CD4-positive, alpha-beta T cell treated with Interleukin-15 for 4 hours (primary cell): Measurements from ENCODE around the gene MEGF11.

ENCODE experiments used
- DNase-seq: peaks from one replicate; pipeline ENCODE4 v3.0.0-alpha.2; 2020; ENCODE audit warnings: low spot score

MEGF11 gene

GRCh38 chr15:66239514-66239913 is 14.0 kb downstream of the MEGF11 start:
- no peak for DNase-seq

GRCh38 chr15:66238318-66238717 is 15.2 kb downstream of the MEGF11 start:
- no peak for DNase-seq

- DNase-seq, result no peak
Observed at GRCh38 chr15:66237513-66238235, 15.9 kb downstream of the MEGF11 start.

GRCh38 chr15:66236806-66237375 is 16.7 kb downstream of the MEGF11 start:
- DNase-seq, result no peak

GRCh38 chr15:66235866-66236265 is 17.7 kb downstream of the MEGF11 start:
- no peak for DNase-seq

GRCh38 chr15:66234798-66235197 is 18.8 kb downstream of the MEGF11 start:
- DNase-seq, result no peak

- DNase-seq, result no peak
Observed at GRCh38 chr15:66233487-66234415, 19.8 kb downstream of the MEGF11 start.

- no peak for DNase-seq
Observed at GRCh38 chr15:66232267-66232625, 21.3 kb downstream of the MEGF11 start.

GRCh38 chr15:66231394-66232266 is 21.9 kb downstream of the MEGF11 start:
- DNase-seq, result no peak

GRCh38 chr15:66229790-66230465 is 23.6 kb downstream of the MEGF11 start:
- DNase-seq, result no peak

- DNase-seq, result no peak
Observed at GRCh38 chr15:66228807-66229735, 24.5 kb downstream of the MEGF11 start.

GRCh38 chr15:66226736-66227135 is 26.8 kb downstream of the MEGF11 start:
- DNase-seq, result no peak

- no peak for DNase-seq
Observed at GRCh38 chr15:66225656-66226274, 27.8 kb downstream of the MEGF11 start.

- DNase-seq, result no peak
Observed at GRCh38 chr15:66224946-66225345, 28.6 kb downstream of the MEGF11 start.

- DNase-seq, result no peak
Observed at GRCh38 chr15:66222273-66223198, 31.0 kb downstream of the MEGF11 start.

- no peak for DNase-seq
Observed at GRCh38 chr15:66221126-66221525, 32.4 kb downstream of the MEGF11 start.

GRCh38 chr15:66220601-66221000 is 32.9 kb downstream of the MEGF11 start:
- DNase-seq, result no peak

- no peak for DNase-seq
Observed at GRCh38 chr15:66219339-66219738, 34.2 kb downstream of the MEGF11 start.

- DNase-seq, result no peak
Observed at GRCh38 chr15:66216806-66217205, 36.7 kb downstream of the MEGF11 start.
